K562 (cell line): ENCODE results near the gene ARV1. TPM values are rescaled to one million over a fixed set of nuclear protein-coding genes. Genes with fewer than 3 reads are reported as not detected.
A peak's percentile ranks its signal among the peaks of the same experiment; 100 is the strongest.

Source experiments
- CREB1 ChIP-seq, 2 experiments: sonication (generic) in 1 of 2; formaldehyde crosslinking in 1 of 2; IDR thresholded peaks; 2 replicates each; pipeline versions ENCODE4 v1.6.1 to v1.8.0; 2012 to 2022; ENCODE audit warnings: inconsistent platforms in 1 of 2, mild to moderate bottlenecking in 1 of 2, missing genetic modification reagents in 1 of 2, moderate library complexity in 1 of 2
- CUX1 ChIP-seq: fragments of 200-800 bp; sonication (Bioruptor generic); IDR thresholded peaks from 2 replicates; pipeline ENCODE4 v1.6.1; 2016; ENCODE audit warnings: missing genetic modification characterization, missing compliant biosample characterization
- GATAD2B ChIP-seq: fragments of 450-650 bp; IDR thresholded peaks from 2 replicates; pipeline ENCODE4 v1.6.1; 2017; ENCODE audit warnings: mild to moderate bottlenecking, borderline replicate concordance
- HNRNPUL1 ChIP-seq: fragments of 200-400 bp; formaldehyde crosslinking; IDR thresholded peaks from 2 replicates; pipeline ENCODE4 v1.6.1; 2017; ENCODE audit warnings: low read length
- HSF4 ChIP-seq: fragments of 250-450 bp; sonication (Bioruptor Pico); IDR thresholded peaks from 2 replicates; pipeline ENCODE4 v2.1.2; 2022; ENCODE audit warnings: mild to moderate bottlenecking, moderate library complexity, borderline replicate concordance
- KLF10 ChIP-seq: fragments of 250-450 bp; sonication (Bioruptor Pico); IDR thresholded peaks from 2 replicates; pipeline ENCODE4 v1.6.1; 2021; ENCODE audit warnings: matching md5 sums
- MCM7 ChIP-seq, 2 experiments: fragments of 450-650 bp; IDR thresholded peaks; 2 replicates each; pipeline ENCODE4 v1.6.1; 2016 to 2018
- PHF21A ChIP-seq: fragments of 450-650 bp; IDR thresholded peaks from 2 replicates; pipeline ENCODE4 v1.6.1; 2017; ENCODE audit warnings: low read depth, borderline replicate concordance
- RFX7 ChIP-seq: fragments of 250-450 bp; sonication (Bioruptor Pico); IDR thresholded peaks from 2 replicates; pipeline ENCODE4 v1.5.1; 2021; ENCODE audit warnings: mild to moderate bottlenecking
- SRF ChIP-seq, 2 experiments: fragments of 250-450, 450-650 bp in 1 of 2; sonication (Bioruptor Pico) in 1 of 2; sonication (generic) in 1 of 2; formaldehyde crosslinking; IDR thresholded peaks; 2 replicates each; pipeline versions ENCODE4 v1.5.0 to v1.5.1; 2020 to 2022; ENCODE audit warnings: mild to moderate bottlenecking in 1 of 2, missing genetic modification reagents in 1 of 2
- SRSF9 ChIP-seq: fragments of 200-400 bp; formaldehyde crosslinking; IDR thresholded peaks from 2 replicates; pipeline ENCODE4 v1.6.1; 2017; ENCODE audit warnings: low read depth, low read length, borderline replicate concordance
- ZBTB33 ChIP-seq: sonication (generic); formaldehyde crosslinking; IDR thresholded peaks from 2 replicates; pipeline ENCODE4 v1.8.1; 2023; ENCODE audit warnings: mild to moderate bottlenecking, missing genetic modification reagents
- ZBTB34 ChIP-seq: fragments of 250-450 bp; sonication (Bioruptor Pico); IDR thresholded peaks from 2 replicates; pipeline ENCODE4 v1.8.0; 2021; ENCODE audit warnings: mild to moderate bottlenecking, moderate library complexity
- ZEB2 ChIP-seq: fragments of 450-650 bp; IDR thresholded peaks from 2 replicates; pipeline ENCODE4 v1.6.1; 2016
- ZFX ChIP-seq: sonication (generic); formaldehyde crosslinking; IDR thresholded peaks from 2 replicates; pipeline ENCODE4 v1.8.0; 2022; ENCODE audit warnings: mild to moderate bottlenecking, missing genetic modification reagents, moderate library complexity
- ZNF133 ChIP-seq: fragments of 250-450 bp; sonication (Bioruptor Pico); IDR thresholded peaks from 2 replicates; pipeline ENCODE4 v1.4.0; 2020; ENCODE audit warnings: mild to moderate bottlenecking
- ZNF232 ChIP-seq: sonication (generic); formaldehyde crosslinking; IDR thresholded peaks from 2 replicates; pipeline ENCODE4 v1.8.0; 2022; ENCODE audit warnings: mild to moderate bottlenecking, missing genetic modification reagents
- ZNF282 ChIP-seq: sonication (generic); formaldehyde crosslinking; IDR thresholded peaks from 2 replicates; pipeline ENCODE4 v1.8.1; 2023; ENCODE audit warnings: missing genetic modification reagents
- ZNF584 ChIP-seq: fragments of 200-800 bp; sonication (Bioruptor generic); IDR thresholded peaks from 2 replicates; pipeline ENCODE4 v1.6.1; 2016; ENCODE audit warnings: low read depth, mild to moderate bottlenecking, missing genetic modification characterization, missing compliant biosample characterization
- ZNF696 ChIP-seq: fragments of 250-450 bp; sonication (Bioruptor Pico); conservative IDR thresholded peaks from 2 replicates; pipeline ENCODE4 v1.4.0; 2020; ENCODE audit warnings: mild to moderate bottlenecking, moderate library complexity
- polyA plus RNA-seq, 8 experiments: library from polyadenylated mRNA; depleted of rRNA in 4 of 8; stranded (reverse) in 5 of 8; unstranded in 3 of 8; fragments of >200 nt; fragmentation: Nextera tagmentation in 2 of 8; fragmentation: Illumina TruSeq in 1 of 8; extraction: Ambion mirVana in 2 of 8; extraction: Trizol in 1 of 8; gene quantifications; 2 replicates each; pipeline versions ENCODE4 v1.2.1 to v1.2.3, GENCODE V29; 2011 to 2014; ENCODE audit warnings: inconsistent platforms in 1 of 8, missing spikeins in 1 of 8
- total RNA-seq, 7 experiments: library from RNA; depleted of rRNA in 6 of 7; stranded (reverse); fragments of >200 nt in 6 of 7; fragmentation: Illumina TruSeq in 2 of 7; extraction: Trizol in 2 of 7; gene quantifications; 2 replicates each; pipeline versions ENCODE4 v1.2.1 to v1.2.3, GENCODE V29; 2011 to 2021; ENCODE audit warnings: low replicate concordance in 1 of 7

Gene ARV1
- total and polyA plus RNA-seq, 9 of the 15 experiments (the other 6 are each of a cell fraction or from before 2014, with no cell fraction given), result 54.8 to 139 (median 74.0) TPM

GRCh38 chr1:230978491-230979388 lies at the start of gene ARV1, which contains the start of gene TTC13 (continued):
- TF ChIP-seq CUX1 (CRISPR knock-in tag), result no peak
- no peak for TF ChIP-seq ZNF232
- no peak for TF ChIP-seq PHF21A
- 0 out of 2 replicates have a peak, but pooled peaks have one; percentile 3 for TF ChIP-seq ZNF282 (CRISPR knock-in tag)
- TF ChIP-seq KLF10 (CRISPR knock-in tag), result no peak
- peak in 1 of 2 experiments; percentile 28; a peak in 1 of 4 replicates for TF ChIP-seq SRF (CRISPR knock-in tag; IDR thresholded peaks at IDR 0.05)
- TF ChIP-seq ZBTB33 (CRISPR knock-in tag), result no peak
- TF ChIP-seq ZEB2, result peak; percentile 75; the same call in 1 of the 2 replicates
- TF ChIP-seq ZBTB34 (CRISPR knock-in tag), result no peak
- no peak for TF ChIP-seq SRSF9
- peak; percentile 41 for TF ChIP-seq GATAD2B
- TF ChIP-seq ZNF584, result peak; percentile 92
- TF ChIP-seq ZNF133, result no peak
- no peak for TF ChIP-seq ZNF696 (CRISPR knock-in tag)
- TF ChIP-seq HSF4 (CRISPR knock-in tag), result peak; percentile 78; the same call in 1 of the 2 replicates
- no peak for TF ChIP-seq HNRNPUL1
- TF ChIP-seq CREB1 (IDR thresholded peaks at IDR 0.05), result peak; percentile 93
- TF ChIP-seq CREB1 (CRISPR knock-in tag; IDR thresholded peaks at IDR 0.05), result peak; percentile 89
- no peak for TF ChIP-seq MCM7 (IDR thresholded peaks at IDR 0.05)
- peak; percentile 95 for TF ChIP-seq ZFX (CRISPR knock-in tag)
- TF ChIP-seq RFX7 (CRISPR knock-in tag), result no peak
